Measurements from ENCODE around the gene SYT8.

The SYT8 gene, protein sequence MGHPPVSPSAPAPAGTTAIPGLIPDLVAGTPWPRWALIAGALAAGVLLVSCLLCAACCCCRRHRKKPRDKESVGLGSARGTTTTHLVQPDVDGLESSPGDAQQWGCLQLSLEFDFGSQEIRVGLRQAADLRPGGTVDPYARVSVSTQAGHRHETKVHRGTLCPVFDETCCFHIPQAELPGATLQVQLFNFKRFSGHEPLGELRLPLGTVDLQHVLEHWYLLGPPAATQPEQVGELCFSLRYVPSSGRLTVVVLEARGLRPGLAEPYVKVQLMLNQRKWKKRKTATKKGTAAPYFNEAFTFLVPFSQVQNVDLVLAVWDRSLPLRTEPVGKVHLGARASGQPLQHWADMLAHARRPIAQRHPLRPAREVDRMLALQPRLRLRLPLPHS

DNA sequence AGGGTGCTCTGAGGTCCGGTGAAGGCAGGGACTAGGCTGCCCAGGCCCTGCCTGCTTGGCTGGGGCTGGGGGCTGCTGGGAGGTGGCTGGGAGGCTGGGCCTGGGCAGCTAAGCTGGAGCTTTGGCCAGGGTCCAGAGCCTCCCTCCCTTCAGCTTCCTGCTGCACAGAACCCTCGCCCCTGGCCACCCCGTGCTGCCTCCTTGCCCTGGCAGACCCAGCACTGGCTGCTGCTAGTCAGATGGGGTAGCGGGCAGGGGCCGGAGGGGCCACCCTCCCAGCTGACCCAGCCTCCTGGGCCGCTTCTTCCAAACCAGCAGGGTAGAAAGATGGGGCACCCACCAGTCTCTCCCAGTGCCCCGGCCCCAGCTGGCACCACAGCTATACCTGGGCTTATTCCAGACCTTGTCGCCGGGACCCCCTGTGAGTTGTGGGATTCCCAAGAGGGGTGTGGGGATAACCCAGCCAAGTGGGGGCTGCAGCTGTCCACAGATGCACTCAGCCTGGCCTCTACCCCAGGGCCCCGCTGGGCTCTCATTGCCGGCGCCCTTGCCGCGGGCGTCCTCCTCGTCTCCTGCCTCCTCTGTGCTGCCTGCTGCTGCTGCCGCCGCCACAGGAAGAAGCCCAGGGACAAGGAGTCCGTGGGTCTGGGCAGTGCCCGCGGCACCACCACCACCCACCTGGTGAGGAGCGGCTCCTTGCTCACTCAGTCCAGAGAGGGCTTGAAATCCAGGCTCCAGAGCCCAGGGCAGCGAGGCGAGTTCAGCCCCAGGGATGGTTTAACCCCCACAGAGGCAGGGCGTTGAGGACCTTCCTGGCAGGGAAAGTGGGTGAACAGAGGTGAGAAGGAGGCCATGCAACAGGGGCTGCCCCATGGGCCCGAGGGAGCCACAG, at the start of gene SYT8:
SYT8 (plus strand) TSS at position 212 of the 892 bp plus-strand sequence; CDS start at position 328, 116 bp downstream.
- no peak within 1 kb of the TSS for H3K27ac ChIP-seq
- no peaks in the 10 kb centered on the region for H3K9me3 ChIP-seq (ENCODE audit: control insufficient read depth, low read length)
- no peaks in the 10 kb centered on the region for H3K36me3 ChIP-seq (ENCODE audit: control insufficient read depth, insufficient read depth, low read length)
- no peak within 1 kb of the TSS for H3K9ac ChIP-seq
- no peaks in the 10 kb centered on the region for H3K79me2 ChIP-seq
- no peak within 1 kb of the TSS for H3K4me3 ChIP-seq (ENCODE audit: low read depth, low read length)
- no peak within 1 kb of the TSS for H3K4me2 ChIP-seq (ENCODE audit: low read length)
- TF ChIP-seq, protein P1, sequence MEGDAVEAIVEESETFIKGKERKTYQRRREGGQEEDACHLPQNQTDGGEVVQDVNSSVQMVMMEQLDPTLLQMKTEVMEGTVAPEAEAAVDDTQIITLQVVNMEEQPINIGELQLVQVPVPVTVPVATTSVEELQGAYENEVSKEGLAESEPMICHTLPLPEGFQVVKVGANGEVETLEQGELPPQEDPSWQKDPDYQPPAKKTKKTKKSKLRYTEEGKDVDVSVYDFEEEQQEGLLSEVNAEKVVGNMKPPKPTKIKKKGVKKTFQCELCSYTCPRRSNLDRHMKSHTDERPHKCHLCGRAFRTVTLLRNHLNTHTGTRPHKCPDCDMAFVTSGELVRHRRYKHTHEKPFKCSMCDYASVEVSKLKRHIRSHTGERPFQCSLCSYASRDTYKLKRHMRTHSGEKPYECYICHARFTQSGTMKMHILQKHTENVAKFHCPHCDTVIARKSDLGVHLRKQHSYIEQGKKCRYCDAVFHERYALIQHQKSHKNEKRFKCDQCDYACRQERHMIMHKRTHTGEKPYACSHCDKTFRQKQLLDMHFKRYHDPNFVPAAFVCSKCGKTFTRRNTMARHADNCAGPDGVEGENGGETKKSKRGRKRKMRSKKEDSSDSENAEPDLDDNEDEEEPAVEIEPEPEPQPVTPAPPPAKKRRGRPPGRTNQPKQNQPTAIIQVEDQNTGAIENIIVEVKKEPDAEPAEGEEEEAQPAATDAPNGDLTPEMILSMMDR (IDR thresholded peaks at IDR 0.05) = no peak
- H3K27me3 ChIP-seq (ENCODE audit: control insufficient read depth, insufficient read depth, low read length) = no peaks in the 10 kb centered on the region
- no peak within 1 kb of the TSS for H2AFZ ChIP-seq
- no peaks in the 10 kb centered on the region for H3K4me1 ChIP-seq

DNA sequence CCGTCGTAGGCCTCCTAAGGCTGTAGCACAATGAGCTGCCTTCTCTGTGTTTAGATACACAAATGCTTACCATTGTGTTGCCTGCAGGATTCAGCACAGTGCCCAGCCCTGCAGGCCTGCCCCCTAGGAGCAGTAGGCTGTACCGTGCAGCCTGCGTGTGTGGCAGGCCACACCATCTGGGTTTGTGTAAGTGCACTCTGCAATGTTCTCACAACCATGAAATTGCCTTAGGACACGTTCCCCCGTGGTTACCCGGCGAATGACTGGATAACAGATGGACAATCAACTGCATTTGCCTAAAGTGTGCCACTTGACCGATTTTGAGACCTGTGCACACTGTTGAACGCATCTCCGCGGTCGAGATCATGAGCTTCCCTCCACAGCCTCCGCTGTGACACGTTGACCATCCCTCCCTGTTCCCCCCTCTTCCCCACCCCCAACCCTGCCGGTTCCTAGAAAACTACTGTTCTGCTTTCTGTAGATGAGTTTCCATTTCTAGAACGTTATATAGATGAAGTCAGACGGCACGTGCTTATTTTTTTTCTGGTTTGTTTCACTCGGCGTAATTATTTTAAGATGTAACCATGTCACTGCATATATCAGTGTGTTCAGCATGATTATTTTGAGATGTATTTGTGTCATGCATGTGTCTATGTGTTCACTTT, 48.9 kb upstream of the SYT8 start:
- Histone ChIP-seq H3K27ac (no peak overlapping the region), H3K79me2 (no peaks in the 10 kb centered on the region), H3K27me3 (ENCODE audit: control insufficient read depth, insufficient read depth, low read length) (no peaks in the 10 kb centered on the region), H2AFZ (no peak overlapping the region), H3K36me3 (ENCODE audit: control insufficient read depth, insufficient read depth, low read length) (no peaks in the 10 kb centered on the region), H3K4me2 (ENCODE audit: low read length) (no peak overlapping the region), H3K4me1 (no peaks in the 10 kb centered on the region), H3K4me3 (ENCODE audit: low read depth, low read length) (no peak overlapping the region), H3K9ac (no peak overlapping the region), H3K9me3 (ENCODE audit: control insufficient read depth, low read length) (no peaks in the 10 kb centered on the region)
- TF ChIP-seq, protein P1 (IDR thresholded peaks at IDR 0.05) = no peak

DNA sequence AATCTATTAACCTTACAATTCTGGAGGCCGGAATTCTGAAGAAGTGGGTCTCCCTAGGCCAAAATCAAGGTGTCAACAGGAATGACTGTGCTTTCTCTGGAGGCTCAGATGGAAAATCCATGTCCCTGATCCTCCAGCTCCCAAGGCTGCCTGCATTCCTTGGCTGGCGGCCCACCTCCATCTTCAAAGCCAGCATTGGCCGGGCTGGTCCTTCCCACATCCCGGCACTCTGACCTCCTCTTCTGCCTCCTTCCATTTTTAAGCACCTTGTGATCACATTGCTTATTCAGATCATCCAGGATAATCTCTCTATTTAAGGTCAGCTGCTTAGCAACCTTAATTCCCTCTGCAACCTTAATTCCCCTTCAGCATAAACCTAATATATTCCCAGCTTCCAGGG, 48.3 kb upstream of the SYT8 start:
- Histone ChIP-seq H3K9me3 (ENCODE audit: control insufficient read depth, low read length) (no peaks in the 10 kb centered on the region), H3K4me3 (ENCODE audit: low read depth, low read length) (no peak overlapping the region), H3K36me3 (ENCODE audit: control insufficient read depth, insufficient read depth, low read length) (no peaks in the 10 kb centered on the region), H3K27ac (no peak overlapping the region), H3K79me2 (no peaks in the 10 kb centered on the region), H3K4me2 (ENCODE audit: low read length) (no peak overlapping the region), H3K27me3 (ENCODE audit: control insufficient read depth, insufficient read depth, low read length) (no peaks in the 10 kb centered on the region), H2AFZ (no peak overlapping the region), H3K4me1 (no peaks in the 10 kb centered on the region), H3K9ac (no peak overlapping the region)
- TF ChIP-seq, protein P1 (IDR thresholded peaks at IDR 0.05) = no peak

DNA sequence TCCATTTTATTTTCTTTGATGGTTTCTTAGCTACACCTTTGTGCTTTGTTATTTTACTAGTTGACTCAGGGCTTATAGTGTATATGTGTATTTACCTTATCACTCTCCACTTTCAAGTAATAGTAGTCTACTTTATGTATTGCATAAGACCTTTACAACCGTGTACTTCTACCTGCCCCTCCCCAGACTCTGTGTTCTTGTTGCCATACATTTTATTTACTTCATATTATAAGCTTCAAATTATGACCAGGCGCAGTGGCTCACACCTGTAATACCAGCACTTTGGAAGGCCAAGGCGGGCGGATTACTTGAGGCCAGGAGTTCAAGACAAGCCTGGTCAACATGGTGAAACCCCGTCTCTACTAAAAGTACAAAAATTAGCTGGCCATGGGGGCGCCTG, 42.9 kb upstream of the SYT8 start:
- Histone ChIP-seq H3K79me2 (no peaks in the 10 kb centered on the region), H3K36me3 (ENCODE audit: control insufficient read depth, insufficient read depth, low read length) (no peaks in the 10 kb centered on the region), H3K9me3 (ENCODE audit: control insufficient read depth, low read length) (no peaks in the 10 kb centered on the region), H3K9ac (no peak overlapping the region), H2AFZ (no peak overlapping the region), H3K4me1 (no peaks in the 10 kb centered on the region), H3K27me3 (ENCODE audit: control insufficient read depth, insufficient read depth, low read length) (no peaks in the 10 kb centered on the region), H3K27ac (no peak overlapping the region), H3K4me2 (ENCODE audit: low read length) (no peak overlapping the region), H3K4me3 (ENCODE audit: low read depth, low read length) (no peak overlapping the region)
- TF ChIP-seq, protein P1 (IDR thresholded peaks at IDR 0.05) = no peak
